ENCODE measurements around the gene CDR2L. TPM values are rescaled to one million over a fixed set of nuclear protein-coding genes. Genes with fewer than 3 reads are reported as not detected.

The CDR2L gene
- total and polyA plus RNA-seq, 2 experiments from 2014 or later = 8.0 to 16.4 TPM

DNA sequence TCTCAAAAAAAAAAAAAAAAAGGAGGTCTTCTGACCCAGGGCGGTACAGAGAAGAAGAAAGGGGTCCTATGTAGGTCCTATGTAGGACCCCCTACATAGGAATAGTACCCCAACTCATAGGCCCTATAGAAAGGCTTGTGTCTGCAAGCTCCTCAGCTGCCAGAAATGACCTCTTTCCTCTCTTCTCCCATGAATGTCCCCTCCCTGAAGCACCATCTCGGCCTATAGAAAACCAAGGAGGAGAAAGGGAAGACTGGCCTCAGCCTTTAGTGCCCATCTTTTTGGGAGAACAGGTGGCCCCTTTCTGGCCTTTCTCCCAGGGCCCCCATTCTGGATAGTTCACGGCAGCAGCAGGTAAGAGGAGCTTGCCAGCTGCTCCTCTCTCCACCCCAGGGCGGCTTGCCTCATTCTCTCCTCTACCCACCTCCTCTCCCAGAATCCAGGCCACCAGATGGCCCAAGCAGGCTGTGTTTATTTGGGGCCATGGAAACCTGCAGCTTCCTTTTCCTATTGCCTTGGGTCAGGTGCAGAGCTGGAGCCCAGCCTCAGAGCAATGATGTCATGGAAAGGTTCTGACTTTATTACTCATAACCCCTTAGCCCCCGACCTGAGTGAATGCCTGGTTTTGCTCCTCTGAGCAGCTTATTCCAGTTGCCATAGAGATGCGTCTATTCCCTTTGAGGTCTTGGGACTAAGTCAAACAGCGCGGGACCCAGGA is 23.4 kb downstream of the CDR2L start:
- H3K9me3 ChIP-seq (ENCODE audit: low read depth) = no peaks in the 10 kb centered on the region
- DNase-seq (ENCODE audit: low read depth in 1 of 2, low spot score in 1 of 2) = peak in 1 of 2 donors; percentile 38
- H3K27ac ChIP-seq = no peak overlapping the region
- H3K4me3 ChIP-seq = no peak overlapping the region
- H3K4me1 ChIP-seq (ENCODE audit: low read depth) = peaks cover 4% of the 10 kb centered on the region
- H3K27me3 ChIP-seq = no peaks in the 10 kb centered on the region
- no peaks in the 10 kb centered on the region for H3K36me3 ChIP-seq
- TF ChIP-seq, protein P1, sequence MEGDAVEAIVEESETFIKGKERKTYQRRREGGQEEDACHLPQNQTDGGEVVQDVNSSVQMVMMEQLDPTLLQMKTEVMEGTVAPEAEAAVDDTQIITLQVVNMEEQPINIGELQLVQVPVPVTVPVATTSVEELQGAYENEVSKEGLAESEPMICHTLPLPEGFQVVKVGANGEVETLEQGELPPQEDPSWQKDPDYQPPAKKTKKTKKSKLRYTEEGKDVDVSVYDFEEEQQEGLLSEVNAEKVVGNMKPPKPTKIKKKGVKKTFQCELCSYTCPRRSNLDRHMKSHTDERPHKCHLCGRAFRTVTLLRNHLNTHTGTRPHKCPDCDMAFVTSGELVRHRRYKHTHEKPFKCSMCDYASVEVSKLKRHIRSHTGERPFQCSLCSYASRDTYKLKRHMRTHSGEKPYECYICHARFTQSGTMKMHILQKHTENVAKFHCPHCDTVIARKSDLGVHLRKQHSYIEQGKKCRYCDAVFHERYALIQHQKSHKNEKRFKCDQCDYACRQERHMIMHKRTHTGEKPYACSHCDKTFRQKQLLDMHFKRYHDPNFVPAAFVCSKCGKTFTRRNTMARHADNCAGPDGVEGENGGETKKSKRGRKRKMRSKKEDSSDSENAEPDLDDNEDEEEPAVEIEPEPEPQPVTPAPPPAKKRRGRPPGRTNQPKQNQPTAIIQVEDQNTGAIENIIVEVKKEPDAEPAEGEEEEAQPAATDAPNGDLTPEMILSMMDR (IDR thresholded peaks at IDR 0.05; ENCODE audit: low read depth, low read length) = no peak

DNA sequence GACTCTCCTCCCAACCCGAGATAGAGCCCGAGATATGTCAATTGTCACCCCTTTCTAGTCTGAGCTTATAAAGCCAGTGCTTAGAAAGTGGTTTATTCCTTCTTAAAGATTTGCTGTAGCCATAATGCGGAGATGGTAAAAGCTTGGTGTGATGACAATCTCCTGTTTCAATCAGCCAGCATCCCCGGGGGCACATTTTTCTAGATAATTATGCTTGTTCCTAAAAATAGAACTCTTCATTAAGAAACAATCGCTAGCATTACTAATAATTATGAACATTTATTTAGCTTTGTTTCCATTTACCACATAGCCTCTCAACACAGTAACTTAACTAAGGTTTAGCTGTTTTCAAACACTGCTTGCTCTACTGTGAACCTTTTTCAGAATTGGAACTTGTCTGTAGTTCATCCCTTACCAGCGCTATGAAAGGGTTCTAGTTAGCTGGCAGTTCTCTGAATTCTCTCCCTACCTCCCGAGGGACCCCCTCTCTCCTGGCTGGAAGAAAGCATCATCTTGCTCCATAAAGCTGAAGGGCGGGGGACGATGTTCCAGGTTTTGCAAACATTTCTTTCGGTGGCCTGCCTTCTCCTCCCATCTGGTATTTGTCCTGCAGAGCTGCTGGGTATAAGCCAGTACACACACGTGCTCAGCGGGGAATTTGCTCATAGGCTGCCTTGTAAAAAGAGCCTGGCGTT is 24.1 kb downstream of the CDR2L start:
- TF ChIP-seq, protein P1 (IDR thresholded peaks at IDR 0.05; ENCODE audit: low read depth, low read length) = no peak
- no peaks in the 10 kb centered on the region for H3K27me3 ChIP-seq
- H3K4me3 ChIP-seq = peak overlapping the region; percentile 55
- H3K36me3 ChIP-seq = no peaks in the 10 kb centered on the region
- DNase-seq (ENCODE audit: low read depth in 1 of 2, low spot score in 1 of 2) = peak in 1 of 2 donors; percentile 88
- peak overlapping the region; percentile 91 for H3K27ac ChIP-seq
- no peaks in the 10 kb centered on the region for H3K9me3 ChIP-seq (ENCODE audit: low read depth)
- H3K4me1 ChIP-seq (ENCODE audit: low read depth) = peaks cover 4% of the 10 kb centered on the region

DNA sequence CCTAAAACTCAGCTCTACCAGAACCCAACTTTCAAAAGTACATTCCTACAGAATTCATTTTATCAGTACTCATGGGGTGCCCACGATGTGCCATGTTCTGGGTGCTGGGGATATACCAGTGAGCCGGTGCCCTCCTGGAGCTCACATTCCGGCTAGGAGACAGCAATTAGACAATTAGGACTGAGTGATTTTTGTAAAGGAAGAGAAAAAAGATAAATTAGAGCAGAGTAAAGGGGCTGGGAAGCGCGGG is 24.6 kb downstream of the CDR2L start:
- Histone ChIP-seq H3K4me3 (peak overlapping the region; percentile 55), H3K27me3 (no peaks in the 10 kb centered on the region), H3K9me3 (ENCODE audit: low read depth) (no peaks in the 10 kb centered on the region), H3K27ac (peak overlapping the region; percentile 91), H3K4me1 (ENCODE audit: low read depth) (peaks cover 4% of the 10 kb centered on the region), H3K36me3 (no peaks in the 10 kb centered on the region)
- TF ChIP-seq, protein P1 (IDR thresholded peaks at IDR 0.05; ENCODE audit: low read depth, low read length) = no peak
- no peak for DNase-seq (ENCODE audit: low read depth in 1 of 2, low spot score in 1 of 2)

DNA sequence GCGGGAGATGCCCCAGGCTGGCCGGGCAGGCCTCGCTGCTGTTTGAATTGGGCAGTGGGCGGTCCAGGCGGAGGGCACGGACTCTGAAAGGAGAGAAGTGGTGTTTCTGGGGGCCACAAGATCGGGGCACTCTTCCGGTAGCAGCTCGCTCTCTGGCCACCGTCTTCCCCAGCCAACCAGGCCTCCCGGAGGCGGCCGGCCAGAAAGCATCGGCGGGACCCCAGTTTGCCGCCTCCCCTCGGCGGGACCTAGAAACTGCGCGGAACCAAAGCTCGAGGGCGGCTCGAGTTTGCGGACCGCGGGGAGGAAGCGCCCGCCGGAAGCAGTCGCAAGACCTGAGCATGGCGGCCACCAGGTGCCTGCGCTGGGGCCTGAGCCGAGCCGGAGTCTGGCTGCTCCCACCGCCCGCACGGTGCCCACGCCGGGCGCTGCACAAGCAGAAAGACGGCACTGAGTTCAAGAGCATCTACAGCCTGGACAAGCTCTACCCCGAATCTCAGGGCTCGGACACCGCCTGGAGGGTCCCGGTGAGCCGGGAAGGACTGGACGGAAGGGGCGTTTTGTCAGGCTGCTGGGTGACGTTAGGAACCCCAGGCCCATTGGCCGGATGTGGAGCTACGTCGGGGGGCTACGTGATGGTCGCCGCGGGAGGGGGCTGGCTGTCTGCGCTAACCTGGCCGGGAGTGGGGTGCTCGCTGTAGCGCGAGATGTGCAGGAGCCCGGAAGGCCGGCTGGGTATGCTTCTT is 25.1 kb downstream of the CDR2L start, which contains the start of gene MRPL58:
Gene MRPL58 (plus strand): TSS at position 325 of the 746 bp plus-strand sequence. CDS start 17 bp downstream, at position 342.
- Histone ChIP-seq H3K27ac (peak within 1 kb of the TSS; percentile 91), H3K4me1 (ENCODE audit: low read depth) (peaks cover 4% of the 10 kb centered on the region), H3K27me3 (no peaks in the 10 kb centered on the region), H3K36me3 (no peaks in the 10 kb centered on the region), H3K9me3 (ENCODE audit: low read depth) (no peaks in the 10 kb centered on the region), H3K4me3 (peak within 1 kb of the TSS; percentile 55)
- TF ChIP-seq, protein P1 (IDR thresholded peaks at IDR 0.05; ENCODE audit: low read depth, low read length) = peak; percentile 63
- DNase-seq (ENCODE audit: low read depth in 1 of 2, low spot score in 1 of 2) = peak; percentile 92 to 93

DNA sequence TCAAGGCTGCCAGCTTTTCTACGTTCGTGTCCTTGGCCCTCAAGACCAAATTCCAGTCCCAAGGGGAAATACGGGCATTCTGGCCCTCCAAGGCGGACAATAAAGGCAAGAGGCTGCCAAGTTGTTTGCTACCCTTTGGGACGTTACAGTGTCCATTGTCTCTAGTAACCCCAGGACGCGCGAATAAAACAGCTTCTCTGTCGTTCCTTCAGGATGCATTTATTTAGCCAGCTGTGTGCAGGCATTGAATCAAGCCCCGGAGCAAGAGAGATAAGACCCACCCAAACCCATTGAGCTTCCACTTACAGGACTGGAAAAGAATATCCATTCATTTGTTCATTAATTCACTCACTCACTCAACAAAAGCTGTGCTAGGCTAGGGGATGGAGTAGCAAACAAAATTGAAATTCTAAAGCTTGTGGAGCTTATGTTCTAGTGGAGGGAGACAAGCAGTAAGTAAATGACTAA is 25.7 kb downstream of the CDR2L start:
- TF ChIP-seq, protein P1 (IDR thresholded peaks at IDR 0.05; ENCODE audit: low read depth, low read length) = no peak

More for the DNA sequence above, 25.7 kb downstream of the CDR2L start:
- Histone ChIP-seq H3K4me3 (peak overlapping the region; percentile 55), H3K36me3 (no peaks in the 10 kb centered on the region), H3K27ac (peak overlapping the region; percentile 91), H3K27me3 (no peaks in the 10 kb centered on the region), H3K9me3 (ENCODE audit: low read depth) (no peaks in the 10 kb centered on the region), H3K4me1 (ENCODE audit: low read depth) (peaks cover 4% of the 10 kb centered on the region)
- DNase-seq (ENCODE audit: low read depth in 1 of 2, low spot score in 1 of 2) = no peak

All from cardiac muscle cell (in vitro differentiated cells and primary cell).